Cardiac fibroblast (primary cell): ENCODE results near the gene RELB.

Experiments
- DNase-seq, 2 donors: peaks; one replicate each; pipeline versions ENCODE4 v3.0.0 to v3.0.0-alpha.2; 2010; ENCODE audit warnings: low read depth in 2 of 2
- H3K4me3 ChIP-seq, 2 donors: replicated peaks in 1 of 2; 1 replicate in 1 of 2; 2 replicates in 1 of 2; pipeline ENCODE4 v1.5.1; 2011; ENCODE audit warnings: low read depth in 2 of 2, low read length in 2 of 2, mild to moderate bottlenecking in 2 of 2, moderate library complexity in 1 of 2
- TF ChIP-seq, protein P1 (sequence below): IDR thresholded peaks from one replicate; pipeline ENCODE4 v1.5.1; 2011; ENCODE audit warnings: low read depth, mild to moderate bottlenecking, low read length, inconsistent platforms

Gene RELB

DNA sequence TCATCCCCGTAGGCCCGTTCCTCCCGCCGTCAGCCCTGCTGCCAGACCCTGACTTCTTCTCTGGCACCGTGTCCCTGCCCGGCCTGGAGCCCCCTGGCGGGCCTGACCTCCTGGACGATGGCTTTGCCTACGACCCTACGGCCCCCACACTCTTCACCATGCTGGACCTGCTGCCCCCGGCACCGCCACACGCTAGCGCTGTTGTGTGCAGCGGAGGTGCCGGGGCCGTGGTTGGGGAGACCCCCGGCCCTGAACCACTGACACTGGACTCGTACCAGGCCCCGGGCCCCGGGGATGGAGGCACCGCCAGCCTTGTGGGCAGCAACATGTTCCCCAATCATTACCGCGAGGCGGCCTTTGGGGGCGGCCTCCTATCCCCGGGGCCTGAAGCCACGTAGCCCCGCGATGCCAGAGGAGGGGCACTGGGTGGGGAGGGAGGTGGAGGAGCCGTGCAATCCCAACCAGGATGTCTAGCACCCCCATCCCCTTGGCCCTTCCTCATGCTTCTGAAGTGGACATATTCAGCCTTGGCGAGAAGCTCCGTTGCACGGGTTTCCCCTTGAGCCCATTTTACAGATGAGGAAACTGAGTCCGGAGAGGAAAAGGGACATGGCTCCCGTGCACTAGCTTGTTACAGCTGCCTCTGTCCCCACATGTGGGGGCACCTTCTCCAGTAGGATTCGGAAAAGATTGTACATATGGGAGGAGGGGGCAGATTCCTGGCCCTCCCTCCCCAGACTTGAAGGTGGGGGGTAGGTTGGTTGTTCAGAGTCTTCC lies 36.3 kb downstream of the RELB start:
- no peak for DNase-seq
- TF ChIP-seq, protein P1, sequence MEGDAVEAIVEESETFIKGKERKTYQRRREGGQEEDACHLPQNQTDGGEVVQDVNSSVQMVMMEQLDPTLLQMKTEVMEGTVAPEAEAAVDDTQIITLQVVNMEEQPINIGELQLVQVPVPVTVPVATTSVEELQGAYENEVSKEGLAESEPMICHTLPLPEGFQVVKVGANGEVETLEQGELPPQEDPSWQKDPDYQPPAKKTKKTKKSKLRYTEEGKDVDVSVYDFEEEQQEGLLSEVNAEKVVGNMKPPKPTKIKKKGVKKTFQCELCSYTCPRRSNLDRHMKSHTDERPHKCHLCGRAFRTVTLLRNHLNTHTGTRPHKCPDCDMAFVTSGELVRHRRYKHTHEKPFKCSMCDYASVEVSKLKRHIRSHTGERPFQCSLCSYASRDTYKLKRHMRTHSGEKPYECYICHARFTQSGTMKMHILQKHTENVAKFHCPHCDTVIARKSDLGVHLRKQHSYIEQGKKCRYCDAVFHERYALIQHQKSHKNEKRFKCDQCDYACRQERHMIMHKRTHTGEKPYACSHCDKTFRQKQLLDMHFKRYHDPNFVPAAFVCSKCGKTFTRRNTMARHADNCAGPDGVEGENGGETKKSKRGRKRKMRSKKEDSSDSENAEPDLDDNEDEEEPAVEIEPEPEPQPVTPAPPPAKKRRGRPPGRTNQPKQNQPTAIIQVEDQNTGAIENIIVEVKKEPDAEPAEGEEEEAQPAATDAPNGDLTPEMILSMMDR: no peak
- H3K4me3 ChIP-seq: no peak overlapping the region

DNA sequence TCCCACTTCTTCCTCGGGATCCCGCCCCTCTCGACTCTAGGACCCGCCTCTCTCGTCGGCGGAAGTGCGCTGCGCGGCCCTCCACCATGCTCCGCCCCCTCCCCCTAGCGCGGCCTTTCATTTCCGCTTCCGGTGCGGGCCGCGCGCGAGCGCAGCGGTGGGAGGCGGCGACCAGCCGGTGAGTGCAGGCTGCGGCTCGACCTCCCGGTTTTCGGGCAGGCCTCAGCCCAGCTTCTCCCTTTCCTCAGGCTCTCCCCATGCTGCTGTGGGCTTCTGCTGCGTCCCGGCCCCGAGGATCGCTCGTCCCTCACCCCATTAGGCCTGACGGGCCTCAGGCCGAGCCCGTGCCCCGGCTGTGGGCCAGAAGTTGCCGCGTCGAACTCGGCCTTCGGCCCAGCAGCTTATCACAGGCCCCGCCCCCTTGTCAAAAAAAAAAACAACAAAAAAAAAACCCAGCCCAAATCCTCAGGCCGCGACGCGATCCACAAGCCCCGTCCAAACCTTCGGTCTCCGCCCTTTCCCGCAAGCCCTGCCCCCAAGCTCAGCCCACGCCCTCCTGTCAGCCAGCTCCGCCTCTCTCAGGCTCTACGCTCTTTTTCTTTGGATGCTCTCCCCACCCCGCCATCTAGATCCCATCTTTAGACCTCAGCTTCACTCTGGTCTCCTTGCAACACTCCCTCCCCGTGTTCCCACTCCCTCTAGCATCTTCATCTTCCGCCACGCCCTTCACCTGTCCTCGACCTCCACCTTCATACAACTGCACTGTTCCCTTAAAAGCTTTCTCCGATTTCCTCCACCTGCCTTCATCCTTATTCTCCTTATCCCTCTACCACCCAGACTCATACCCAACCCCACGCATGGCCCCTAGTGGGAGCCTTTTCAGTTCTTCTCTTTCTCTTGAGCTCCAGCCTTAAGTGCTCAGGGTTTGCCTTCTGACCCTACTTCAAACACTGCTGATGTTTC lies 37.9 kb downstream of the RELB start, which contains the start of gene CLASRP:
TSS of gene CLASRP (plus strand) at position 115 of the 963 bp plus-strand sequence. CDS start 1,168 bp downstream, outside the sequence.
- TF ChIP-seq, protein P1: no peak
- peak within 1 kb of the TSS; percentile 85 to 100 for H3K4me3 ChIP-seq

DNA sequence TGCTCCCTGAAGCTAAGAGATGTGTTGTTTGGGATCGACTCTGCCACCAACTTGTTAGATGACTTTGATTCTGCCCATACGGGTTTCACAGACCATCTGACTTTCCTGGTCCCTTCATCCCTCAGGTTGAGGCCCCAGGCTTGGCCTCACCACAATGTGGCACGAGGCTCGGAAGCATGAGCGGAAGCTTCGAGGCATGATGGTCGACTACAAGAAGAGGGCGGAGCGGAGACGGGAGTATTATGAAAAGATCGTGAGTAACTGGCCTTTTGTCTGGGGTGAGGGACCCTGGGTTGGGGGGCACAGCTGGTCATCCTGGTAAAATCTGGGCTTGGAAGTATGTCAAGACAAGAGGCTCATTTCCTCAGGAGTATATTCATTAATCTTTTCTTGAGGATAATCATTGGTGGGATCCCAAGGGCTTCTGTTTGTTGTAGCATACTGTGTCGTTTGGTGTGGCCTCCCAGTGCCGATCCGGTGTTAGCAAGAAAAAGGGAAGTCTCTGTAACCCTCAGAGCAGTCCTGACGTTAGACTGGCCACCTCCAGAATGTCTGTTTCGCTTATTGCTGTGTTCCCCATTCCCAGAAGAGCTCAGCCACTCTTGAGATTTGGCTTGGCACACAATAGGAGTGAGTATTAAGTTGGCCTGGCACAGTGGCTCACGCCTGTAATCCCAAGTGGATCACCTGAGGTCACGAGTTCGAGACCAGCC lies 39.0 kb downstream of the RELB start:
- DNase-seq: no peak
- TF ChIP-seq, protein P1: no peak
- H3K4me3 ChIP-seq: peak overlapping the region; percentile 85 to 100

More for the DNA sequence above, 37.9 kb downstream of the RELB start, which contains the start of gene CLASRP:
- peak; percentile 89 to 95 for DNase-seq

DNA sequence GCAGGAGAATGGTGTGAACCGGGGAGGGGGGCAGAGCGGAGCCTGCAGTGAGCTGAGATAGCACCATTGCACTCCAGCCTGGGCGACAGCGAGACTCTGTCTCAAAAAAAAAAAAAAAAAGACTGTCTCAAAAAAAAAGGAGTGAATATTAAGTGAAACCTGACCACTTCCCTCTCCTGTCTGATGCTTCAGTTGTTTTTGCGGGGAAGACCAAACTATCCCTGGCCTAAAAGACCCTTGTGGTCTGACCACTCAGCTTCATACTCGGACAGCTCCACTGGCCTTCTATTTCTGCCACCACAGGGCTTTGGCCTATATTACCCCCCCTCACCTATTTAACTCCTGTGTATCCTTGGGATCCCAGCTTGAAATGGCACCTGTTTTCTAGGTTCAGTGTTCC lies 39.9 kb downstream of the RELB start:
- no peak for DNase-seq
- TF ChIP-seq, protein P1: no peak
- no peak overlapping the region for H3K4me3 ChIP-seq

DNA sequence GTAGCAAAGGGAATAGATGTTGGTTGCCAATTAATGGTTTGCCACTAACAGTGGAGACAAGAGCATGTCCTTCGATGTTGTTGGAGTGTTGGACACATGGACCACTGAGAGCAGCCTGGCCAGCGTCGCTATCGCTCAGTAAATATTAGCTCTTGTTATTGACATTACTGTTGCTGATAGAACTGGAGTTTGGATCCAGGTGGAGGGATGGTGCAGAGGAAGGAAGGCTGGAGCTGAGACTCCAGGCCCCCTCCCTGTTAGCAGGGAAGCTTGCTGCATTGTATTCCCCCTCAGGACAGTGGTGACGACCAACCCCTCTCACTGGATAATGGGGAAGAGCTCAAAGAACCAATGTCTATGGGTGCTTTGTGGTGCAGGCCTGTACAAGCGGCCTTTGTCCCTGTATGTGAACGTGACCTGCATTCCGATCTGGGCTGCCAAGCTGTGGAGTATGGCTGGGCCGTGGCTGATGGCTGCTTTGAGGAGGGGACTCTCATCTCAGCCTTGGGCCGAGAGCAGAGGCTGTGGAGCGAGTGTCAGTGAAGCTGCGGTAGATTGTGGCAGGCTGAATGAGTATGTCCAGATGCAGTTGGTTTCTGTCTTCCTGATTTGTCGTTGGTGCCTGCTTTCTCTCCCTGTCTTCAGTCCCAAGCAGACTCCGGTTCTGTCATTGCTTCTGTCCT lies 44.5 kb downstream of the RELB start:
- TF ChIP-seq, protein P1: no peak
- no peak overlapping the region for H3K4me3 ChIP-seq
- no peak for DNase-seq

DNA sequence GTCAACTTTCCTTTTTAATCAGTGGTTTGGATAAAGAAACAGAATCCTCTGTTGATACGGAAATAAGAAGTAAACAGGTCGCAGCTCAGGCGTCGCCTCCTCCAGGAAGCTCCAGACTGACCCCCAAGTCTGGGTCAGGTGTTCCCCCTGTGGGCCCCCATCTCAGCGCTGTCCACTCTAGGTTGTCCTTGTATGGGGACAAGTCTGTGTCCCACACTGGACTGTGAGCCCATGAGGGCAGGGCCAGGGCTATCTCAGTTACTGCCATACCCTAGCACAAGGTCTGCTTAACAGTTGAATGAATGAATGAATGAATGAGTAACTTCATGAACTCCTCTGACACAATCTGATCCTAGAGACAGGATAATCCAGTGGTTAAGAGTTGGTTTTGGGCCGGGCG lies 45.1 kb downstream of the RELB start:
- TF ChIP-seq, protein P1: no peak
- no peak overlapping the region for H3K4me3 ChIP-seq
- no peak for DNase-seq
